IPS DF 19.7 (cell line): Measurements from ENCODE around the gene EYA3.

Source experiments
- DNase-seq: peaks from one replicate; pipeline ENCODE4 v3.0.0-alpha.2; 2013; ENCODE audit warnings: low read depth, low spot score

The EYA3 gene

DNA sequence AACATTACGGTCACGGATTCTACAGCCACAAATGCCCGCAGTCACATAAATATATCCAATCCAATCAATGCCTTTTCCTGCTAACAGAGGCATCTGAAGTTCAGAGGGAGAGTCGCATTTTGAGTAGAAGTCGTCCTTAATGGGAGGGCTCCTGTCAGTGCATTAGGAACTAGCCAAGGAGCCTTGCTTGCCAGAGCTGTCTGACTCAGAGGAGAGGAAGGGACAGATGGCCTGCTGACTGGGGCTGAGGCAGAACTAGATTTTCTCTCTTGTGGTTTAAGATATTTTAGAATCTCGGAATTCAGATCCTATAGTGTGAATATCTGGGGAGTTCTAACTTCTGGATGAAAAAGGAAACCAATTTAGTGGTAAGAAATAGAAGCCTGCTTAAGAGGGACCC lies 118.0 kb downstream of the EYA3 start:
- no peak for DNase-seq

DNA sequence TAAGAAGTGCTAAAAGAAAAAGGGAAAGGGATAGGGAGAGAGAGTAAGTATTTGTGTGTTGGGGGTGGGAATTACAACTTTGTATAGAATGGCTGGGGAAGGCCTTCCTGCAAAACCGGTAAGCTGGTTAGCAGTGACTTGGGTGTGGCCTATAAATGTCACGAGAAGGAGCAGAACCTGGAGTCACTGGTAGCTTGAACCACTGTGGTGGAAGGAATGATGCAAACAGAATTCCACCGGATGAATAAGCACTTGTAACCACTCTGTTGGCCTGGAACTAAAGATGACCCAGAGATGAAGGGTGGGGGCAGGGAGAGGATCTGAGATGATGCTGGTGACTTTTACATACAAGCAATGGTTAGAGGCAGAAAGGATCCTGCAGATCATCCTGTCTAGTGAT lies 119.7 kb downstream of the EYA3 start:
- DNase-seq, result no peak

DNA sequence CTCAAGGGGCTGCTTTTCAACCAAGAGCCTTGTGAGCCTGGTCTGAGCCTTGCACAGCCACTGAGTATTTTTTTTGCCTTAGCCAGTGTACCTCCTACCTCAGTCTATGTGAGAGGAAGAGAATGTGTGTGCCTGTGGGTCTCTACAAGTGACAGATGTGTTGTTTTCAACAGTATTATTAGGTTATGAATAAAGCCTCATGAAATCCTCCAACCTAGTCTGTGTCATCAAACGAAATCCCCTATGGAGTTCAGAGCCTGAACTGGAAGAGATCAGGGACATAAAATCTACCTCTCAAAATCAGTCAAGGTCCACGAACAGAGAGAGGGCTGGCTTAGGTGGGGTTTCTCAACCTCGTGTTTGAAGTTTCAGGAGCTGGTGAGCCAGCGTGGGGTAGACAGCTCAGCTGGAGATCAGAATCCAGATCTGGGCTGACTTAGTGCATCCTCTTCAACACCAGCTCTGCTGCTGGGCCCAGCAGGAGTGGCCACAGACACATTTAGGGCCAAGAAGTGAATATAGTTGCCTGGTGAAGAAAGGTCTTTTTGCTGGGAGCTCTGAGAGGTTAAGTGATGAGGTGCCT lies 120.4 kb downstream of the EYA3 start:
- no peak for DNase-seq

DNA sequence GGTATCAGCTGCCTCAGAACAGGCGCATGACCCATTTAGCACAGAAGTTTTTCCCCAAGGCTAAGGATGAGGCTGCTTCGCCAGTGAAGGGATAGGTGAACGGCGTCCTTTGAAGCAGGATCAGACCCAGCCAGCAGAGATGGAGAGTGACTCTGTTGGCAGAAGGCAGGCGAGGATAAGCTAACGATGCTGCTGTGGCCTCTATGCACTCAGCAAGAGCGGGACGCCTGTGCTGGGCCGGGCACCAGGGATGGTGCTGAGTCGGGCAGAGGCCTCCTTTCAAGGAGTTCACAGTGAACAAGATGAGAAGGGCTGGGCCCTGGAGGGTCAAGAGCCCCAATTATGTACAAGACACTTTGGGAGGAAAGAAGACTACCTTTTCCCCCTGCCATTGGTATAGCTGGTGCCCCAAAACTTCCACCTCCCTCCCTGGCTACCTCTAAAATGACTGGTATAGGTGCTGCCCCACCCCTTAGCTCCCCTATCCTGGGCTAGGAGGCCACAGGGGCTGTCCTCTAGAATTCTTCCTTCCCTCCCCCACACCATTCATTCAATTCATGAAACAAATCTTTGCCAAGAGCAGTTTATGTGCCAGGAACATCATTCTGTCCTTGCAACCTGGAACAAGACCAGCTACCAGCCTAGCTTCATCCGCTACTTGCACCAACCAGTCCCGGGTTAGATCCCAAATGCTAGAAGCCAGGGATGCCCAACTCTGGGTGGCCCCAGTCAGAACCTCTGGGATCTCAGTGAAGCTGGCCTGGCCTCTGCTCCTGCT lies 121.1 kb downstream of the EYA3 start:
- no peak for DNase-seq

DNA sequence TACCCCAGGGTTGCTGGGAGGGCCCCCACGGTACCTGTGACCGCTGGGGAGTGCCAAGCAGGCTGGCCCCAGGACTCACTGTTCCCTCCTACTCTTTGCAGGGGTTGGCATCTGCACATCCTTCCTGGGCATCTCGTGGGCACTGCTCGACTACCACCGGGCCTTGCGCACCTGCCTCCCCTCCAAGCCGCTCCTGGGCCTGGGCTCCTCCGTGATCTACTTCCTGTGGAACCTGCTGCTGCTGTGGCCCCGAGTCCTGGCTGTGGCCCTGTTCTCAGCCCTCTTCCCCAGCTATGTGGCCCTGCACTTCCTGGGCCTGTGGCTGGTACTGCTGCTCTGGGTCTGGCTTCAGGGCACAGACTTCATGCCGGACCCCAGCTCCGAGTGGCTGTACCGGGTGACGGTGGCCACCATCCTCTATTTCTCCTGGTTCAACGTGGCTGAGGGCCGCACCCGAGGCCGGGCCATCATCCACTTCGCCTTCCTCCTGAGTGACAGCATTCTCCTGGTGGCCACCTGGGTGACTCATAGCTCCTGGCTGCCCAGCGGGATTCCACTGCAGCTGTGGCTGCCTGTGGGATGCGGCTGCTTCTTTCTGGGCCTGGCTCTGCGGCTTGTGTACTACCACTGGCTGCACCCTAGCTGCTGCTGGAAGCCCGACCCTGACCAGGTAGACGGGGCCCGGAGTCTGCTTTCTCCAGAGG lies 121.9 kb downstream of the EYA3 start:
- no peak for DNase-seq

DNA sequence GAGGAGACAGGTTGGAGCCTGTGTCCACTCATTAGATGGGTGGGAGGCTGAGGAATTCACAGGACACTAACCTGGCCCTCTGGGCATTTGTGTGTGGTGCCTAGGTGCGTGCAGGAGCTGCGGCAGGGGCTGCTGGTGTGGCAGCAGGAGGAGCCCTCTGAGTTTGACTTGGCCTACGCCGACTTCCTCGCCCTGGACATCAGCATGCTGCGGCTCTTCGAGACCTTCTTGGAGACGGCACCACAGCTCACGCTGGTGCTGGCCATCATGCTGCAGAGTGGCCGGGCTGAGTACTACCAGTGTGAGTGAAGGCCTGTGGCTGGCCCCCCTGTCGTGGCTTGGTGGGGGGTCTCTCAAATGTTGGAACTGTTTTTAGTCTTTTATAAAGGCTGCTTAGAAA lies 125.0 kb downstream of the EYA3 start:
- DNase-seq, result no peak

DNA sequence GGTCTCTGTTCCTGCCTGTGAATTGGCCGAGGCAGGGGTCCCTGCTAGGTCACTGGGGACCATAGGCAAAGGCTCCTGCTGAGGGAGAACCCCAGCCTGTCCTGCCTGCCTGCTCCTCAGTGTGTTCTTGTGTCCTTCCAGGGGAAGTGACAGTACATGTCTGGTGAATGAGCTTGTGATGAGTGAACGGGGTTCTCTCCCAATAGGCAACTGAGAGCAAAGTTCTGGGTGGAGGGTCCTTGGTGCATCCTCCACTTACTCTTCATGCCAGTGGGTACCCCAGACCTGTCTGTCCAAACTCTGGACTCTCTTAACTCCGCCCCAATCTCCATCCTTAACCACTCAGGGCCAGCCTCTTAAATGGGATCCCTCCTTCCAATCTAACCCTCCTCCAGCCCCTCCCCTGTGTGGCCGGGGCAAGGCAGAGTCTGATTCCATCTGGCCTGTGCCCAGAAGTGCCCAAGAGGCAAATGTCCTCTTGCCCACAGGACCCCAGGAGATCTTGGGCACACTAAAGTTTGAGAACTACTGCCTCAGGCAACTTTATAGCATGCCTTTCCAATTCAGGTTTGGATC lies 126.7 kb downstream of the EYA3 start:
- DNase-seq, result no peak

DNA sequence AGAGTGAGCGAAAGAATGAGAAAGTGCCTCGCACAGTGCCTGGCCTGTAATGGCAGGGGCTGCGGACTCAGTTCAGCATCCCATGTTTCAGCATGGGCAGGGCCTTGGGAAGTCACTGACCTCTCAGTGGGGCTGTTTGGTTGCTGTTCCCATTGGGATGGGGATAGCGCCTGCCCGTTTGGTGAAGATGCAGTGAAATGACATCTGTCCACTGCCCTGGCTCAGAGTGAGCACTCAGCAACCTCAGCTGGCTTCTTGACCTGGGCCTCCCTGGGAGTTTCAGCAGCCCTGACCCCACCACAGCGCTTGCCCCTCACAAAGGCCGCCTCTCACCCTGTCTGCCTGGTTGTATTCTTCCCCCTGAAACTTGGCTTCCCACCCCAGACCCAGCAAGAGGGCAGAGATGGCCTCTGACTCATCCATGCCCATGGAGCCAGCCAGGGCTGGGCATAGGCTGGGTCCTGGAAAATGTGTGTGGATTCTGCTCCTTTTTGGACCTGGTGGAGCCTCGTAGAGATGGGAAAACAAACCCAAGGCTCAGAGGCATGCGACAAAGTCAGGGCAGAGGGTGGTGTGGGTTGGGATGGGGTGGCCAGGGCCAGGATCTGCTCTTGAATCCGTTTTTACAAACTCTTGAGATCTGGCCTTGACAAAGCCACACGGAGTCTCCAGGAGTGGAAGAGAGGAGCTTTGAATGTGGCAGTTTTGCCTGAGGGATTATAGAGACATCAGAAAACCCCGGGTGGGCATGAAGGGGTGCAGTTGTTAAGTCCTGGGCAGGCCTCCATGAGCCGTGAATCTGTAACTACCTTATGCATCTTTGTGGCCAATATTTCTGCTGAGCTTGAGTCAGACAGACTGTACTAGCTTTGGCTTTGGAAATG lies 127.4 kb downstream of the EYA3 start:
- DNase-seq, result no peak

DNA sequence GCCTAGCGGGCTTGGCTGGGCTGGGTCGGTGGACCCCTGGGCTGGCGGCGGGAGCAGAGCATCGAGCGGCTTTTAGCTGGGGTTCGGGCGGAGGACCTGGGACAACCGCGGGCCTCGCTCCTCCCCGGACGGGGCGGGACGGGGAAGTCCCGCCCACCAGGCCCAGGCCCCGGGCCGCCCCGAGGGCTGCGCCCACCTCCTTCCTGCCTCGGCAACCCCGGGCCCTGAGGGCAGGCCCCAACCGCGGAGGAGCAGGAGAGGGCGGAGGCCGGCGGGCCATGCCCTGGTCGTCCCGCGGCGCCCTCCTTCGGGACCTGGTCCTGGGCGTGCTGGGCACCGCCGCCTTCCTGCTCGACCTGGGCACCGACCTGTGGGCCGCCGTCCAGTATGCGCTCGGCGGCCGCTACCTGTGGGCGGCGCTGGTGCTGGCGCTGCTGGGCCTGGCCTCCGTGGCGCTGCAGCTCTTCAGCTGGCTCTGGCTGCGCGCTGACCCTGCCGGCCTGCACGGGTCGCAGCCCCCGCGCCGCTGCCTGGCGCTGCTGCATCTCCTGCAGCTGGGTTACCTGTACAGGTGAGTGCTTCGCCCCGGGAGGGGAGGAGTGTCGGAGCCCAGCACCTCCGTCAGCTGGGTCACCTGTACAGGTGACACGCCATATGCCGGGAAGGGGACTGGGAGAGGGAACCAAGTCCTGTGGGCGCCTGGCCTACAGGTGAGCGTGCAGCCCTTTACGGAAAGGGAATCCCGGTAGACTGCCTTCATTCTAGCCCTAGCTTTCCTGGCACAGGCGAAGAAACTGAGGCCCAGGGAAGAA lies 128.4 kb downstream of the EYA3 start, which contains the start of gene XKR8:
Gene XKR8 (plus strand): TSS at position 182 of the 812 bp plus-strand sequence. CDS start 97 bp downstream, at position 279.
- DNase-seq, result peak; percentile 42

DNA sequence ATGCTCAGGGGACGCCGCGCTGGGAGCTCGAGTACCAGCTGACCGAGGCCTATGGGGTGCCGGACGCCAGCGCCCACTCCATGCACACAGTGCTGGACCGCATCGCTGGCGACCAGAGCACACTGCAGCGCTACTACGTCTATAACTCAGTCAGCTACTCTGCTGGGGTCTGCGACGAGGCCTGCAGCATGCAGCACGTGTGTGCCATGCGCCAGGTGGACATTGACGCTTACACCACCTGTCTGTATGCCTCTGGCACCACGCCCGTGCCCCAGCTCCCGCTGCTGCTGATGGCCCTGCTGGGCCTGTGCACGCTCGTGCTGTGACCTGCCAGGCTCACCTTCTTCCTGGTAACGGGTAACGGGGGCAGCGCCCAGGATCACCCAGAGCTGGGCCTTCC lies 129.9 kb downstream of the EYA3 start:
- DNase-seq, result no peak

DNA sequence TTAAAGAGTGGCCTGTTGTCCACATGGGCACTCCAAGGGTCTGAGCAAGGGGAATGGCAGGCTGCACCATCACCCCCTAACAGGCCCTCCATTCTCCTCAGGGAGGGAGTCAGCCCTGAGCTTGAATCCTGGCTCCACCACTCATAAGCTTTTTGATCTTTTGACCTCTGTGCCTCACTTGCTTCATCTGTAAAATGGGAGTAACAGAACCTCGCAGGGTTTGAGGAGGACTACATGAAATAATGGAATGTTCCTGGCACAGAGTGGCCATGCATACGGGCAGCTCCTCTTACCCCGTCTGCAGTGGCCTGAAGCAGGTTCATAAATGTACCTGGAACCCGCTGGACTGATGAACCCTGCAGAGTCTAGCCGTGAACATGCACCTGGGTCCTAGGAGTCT lies 130.8 kb downstream of the EYA3 start:
- DNase-seq, result no peak

DNA sequence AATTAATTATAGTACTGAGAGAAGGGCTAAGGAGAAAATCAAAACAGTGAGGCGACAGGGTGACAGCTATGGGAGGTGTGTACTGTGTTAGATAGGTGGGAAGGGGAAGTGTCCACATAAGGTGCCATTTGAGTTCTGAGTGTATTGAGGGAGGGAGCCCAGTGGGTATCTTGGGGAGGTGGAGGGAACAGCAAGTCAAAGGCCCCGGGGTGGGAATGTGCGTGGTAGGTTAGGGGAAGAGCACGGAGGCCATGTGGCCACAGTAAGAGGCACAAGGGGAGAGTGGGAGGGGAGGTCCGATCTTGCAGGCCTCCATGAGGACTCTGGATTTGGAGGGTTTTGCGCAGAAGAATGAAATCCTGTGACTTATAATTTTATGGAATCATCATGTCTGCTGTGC lies 131.6 kb downstream of the EYA3 start:
- no peak for DNase-seq

DNA sequence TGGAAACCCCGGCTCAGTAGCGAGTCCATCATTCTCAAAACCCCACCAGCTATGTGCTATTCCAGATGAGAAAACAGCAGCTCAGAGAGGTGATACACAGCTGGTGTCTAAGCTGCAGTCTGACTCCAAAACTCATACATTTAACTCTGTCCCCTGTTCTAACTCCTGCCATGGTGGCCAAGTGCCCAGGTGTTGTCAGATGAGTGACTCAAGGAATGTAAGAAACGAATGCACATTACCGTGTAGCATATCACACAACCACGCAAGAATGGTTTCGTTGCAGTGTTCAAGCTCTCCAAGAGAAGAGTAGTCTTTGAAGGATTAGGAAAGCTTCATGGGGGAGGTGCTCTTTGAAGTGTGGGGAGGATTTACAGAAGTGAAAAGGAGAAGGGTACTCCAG lies 133.3 kb downstream of the EYA3 start:
- DNase-seq, result no peak

DNA sequence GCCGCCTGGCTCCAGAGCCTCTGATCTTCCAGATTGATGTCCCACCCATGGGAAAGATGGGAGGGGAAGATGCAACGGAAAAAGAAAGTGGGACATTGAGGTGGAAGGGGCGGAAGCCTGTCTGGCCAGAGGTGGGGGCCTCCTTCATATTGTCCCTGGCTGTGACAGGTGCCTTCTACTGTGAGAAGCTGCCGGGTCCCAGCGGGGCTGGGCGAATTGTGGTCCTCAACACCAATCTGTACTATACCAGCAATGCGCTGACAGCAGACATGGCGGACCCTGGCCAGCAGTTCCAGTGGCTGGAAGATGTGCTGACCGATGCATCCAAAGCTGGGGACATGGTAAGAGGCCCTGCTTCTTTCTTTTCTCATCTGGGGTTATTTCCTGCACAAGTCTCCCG lies 134.2 kb downstream of the EYA3 start:
- DNase-seq, result no peak

DNA sequence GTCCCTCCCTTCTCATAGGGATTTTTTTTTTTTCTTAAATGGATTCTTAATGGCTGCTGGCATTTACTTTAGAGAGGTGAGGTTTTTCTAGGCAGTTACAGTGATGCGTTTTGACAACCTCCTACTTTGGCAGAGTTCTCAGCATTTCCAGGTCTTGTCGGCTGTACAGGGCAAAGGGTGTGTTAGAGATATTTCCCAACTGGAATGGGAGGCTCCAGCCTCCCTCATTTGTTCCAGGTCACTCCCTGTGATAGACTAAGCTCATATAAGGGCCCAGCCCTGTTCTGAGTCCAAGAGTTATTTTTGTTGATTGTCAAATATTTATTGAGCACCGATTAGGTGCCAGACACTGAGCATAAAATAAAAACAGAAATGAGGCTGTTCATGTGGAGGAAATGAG lies 136.3 kb downstream of the EYA3 start:
- no peak for DNase-seq

DNA sequence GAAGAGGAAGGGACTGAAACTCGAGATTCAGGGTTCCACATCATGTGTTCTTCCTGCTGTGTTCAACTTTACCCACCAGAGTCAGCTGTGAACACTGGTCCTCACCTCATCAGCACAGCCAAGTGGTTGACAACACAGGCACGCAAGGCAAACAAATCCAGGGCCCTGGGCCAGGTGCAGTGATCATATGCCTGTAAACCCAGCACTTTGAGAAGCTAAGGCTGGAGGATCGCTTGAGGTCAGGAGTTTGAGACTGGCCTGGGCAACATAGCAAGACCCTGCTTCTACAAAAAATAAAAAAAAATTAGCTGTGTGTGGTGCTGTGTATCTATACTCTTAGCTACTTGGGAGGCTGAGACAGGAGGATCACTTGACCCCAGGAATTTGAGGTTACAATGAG lies 137.0 kb downstream of the EYA3 start:
- DNase-seq, result no peak

DNA sequence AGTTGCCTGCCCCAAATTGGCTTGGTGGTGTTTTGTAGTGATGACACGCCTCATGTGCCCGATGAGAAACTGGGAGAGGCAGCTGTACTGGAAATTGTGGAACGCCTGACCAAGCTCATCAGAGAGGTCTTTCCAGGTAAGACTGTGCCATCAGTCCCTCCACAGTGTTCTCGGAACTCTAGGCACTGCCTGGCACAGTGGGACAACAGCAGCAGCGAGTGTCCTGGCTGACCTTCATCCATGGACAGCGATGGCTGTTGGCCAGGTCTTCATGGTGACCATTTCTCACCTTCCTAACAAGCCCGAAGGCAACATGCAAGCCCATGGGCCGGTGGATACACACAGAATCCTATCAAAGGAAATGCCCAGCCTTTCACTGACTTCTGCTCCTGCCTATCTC lies 139.4 kb downstream of the EYA3 start:
- no peak for DNase-seq

DNA sequence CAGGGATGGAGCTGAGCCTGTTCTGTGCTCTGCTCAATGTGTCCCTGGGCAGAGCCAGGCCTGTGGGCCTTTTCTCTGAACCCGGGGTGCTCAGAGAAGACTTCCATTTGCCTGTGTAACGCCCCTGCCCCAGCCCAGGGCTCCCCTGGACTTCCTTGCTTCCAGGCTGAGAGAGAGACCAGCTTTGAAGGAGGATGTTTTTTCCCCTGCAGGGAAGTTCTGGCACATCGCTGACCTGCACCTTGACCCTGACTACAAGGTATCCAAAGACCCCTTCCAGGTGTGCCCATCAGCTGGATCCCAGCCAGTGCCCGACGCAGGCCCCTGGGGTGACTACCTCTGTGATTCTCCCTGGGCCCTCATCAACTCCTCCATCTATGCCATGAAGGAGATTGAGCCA lies 143.4 kb downstream of the EYA3 start:
- DNase-seq, result no peak

DNA sequence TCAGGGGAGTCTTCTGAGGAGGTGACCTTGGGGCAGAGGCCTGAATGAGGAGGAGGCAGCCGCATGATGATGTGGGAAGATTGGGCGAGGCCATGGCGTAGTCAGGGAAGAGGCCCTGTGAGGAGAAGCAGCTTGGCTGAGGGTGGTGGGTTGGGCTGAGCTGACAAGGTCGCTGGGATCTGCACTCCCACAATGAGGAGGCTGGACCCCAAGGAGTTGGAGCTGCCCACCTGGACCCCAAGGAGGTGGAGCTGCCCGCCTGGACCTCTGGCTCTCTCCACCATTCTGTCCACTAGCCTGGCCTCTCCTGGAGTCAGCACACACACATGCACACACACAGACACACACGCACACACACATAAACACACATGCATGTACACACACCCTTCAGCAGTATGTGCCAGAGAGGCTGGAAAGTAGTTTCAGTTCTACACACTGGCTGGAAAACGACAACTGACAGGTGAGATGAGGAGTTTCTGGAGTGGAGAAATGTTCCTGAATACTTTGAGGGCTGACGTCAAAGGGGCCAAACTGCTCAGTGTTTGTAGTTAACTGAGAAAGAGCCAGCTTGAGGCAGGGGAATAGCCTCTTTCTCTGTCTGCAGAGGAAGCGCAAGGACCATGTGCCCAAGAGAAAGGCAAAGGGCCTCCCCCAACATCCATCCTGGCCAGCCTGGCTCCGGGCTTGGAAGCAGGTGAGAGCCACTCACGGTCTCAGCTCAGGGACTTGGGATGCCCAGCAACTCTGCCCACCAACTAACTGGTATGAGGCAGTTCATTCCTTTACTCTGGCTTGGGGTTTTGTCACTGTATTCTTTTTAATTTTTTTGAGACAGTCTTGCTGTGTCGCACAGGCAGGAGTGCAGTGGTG lies 146.5 kb downstream of the EYA3 start:
- DNase-seq, result no peak
